T-helper 9 cell (primary cell): Measurements from ENCODE around the gene DIS3L2.

Experiments used
- DNase-seq: peaks from one replicate; pipeline ENCODE4 v3.0.0-alpha.2; 2020

DIS3L2 gene

DNA sequence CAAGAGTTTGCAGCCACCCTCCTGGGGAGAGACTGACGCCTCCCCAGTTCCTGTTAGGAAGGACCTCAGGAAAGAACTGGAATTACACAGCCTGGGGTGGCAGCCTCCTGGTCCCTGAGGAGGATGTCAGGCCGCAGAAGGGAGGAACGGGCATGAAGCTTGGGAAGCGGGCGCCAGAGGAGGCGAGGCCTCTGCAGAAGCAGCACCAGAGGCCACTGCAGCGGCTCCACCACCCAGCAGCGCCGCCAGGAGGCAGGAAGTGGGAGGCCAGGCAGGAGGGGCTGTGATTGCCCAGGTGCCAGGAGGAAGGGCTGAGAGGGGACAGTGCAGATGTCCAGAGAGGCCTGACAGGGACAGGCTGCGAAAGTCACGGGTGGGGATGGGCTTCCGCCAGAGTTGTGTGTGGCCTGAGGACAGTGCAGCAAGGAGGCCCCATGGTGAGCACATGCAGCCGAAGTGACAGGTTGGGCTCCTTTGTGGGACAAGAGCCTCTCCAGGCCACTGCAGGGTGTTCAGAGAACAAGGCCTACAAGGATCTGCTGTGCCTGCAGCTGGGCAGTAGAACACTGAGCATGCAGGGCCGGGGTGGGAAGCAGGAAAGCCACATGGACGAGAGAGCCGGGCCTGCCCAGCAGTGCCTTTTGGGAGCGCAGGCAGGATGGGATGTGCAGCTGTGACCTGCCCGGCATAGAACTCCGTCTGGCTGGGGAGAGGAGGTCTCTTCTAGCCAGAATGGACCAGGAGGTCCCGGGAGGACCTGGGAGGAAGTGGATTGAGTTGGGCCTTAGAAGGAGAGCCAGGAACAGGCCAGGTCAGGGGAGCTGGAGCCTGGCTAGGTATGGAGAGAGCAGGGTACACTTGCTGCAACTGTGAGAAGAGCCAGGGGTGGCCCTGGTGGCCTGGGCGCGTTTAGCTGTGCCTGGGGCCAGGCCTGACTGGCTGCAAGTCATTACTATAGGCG is 377.9 kb downstream of the DIS3L2 start:
- no peak for DNase-seq

DNA sequence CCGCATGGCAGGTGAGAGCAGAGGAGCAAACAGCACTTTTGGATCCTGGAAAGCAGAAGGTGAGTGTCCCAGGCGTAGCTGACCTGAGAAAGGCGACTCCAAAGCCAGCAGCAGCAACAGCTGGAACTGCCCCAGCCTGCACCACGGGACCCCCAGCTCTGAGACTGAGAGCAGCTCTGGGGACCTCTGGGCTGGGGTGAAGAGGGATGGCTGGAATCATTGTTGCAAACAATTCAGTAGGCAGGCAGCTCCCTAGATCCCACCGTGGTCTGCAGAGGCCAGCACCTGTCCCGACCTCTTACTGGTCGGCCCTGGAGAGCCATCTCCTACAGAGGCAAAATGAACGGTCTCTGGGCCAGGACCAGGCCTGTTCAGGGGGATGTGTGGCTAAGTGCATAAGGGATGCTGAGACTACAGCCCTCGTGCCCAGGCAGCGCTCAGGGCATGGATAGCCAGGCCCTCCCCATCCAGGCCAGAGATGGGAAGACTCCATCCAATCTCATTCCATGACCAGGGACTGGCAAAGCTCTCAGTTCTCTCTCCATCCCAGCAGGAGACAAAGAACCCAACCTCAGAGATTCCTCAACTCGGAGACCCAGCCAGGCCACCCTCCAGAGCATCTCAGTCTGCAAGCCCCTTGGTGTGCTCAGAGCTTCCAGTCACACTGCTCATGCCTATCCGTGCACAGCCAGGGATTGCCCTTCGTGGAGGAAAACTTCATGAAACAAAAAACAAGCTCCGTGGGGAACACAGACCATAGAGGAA is 378.8 kb downstream of the DIS3L2 start:
- DNase-seq = no peak

DNA sequence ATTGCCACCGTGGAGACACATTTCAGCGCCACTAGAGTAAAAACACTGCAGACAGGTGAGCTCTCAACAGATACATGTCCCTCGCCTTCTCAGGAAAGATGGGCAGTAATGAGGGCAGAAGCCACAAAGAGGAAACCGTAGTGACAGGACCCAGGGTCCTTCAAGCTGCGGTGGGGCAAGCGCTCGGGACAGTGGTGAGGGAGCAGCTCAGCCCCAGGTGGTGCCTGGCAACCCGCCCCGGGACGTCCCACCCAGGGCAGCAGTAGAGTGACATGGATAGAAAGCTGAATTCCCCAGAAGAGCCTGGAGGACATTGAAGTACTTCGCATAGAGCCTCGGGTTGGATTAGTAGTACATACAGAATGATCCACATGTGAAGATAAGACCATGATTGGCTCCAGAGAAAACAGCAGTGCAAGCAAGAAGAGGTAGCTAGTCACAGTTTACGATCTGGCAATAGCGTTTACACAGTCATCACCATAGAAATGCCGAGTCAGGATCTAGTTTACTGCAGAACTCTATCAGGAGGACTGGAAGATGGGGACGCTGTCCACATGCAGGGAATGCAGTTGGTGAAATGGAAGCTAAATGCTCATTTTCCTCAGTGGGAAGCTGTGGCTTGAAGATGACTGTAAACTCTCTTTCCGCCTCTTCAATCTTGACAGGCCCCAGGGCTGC is 379.7 kb downstream of the DIS3L2 start:
- DNase-seq = no peak

- no peak for DNase-seq
Measured at GRCh38 chr2:232341739-232342126, 380.2 kb downstream of the DIS3L2 start.

- no peak for DNase-seq
Measured at GRCh38 chr2:232342635-232343565, 381.4 kb downstream of the DIS3L2 start.

GRCh38 chr2:232343821-232344220 is 382.3 kb downstream of the DIS3L2 start:
- DNase-seq = no peak

- DNase-seq = no peak
Measured at GRCh38 chr2:232345251-232345650, 383.7 kb downstream of the DIS3L2 start.

- DNase-seq = no peak
Measured at GRCh38 chr2:232347369-232347768, 385.9 kb downstream of the DIS3L2 start.

- DNase-seq = no peak
Measured at GRCh38 chr2:232348936-232349335, 387.4 kb downstream of the DIS3L2 start.

DNA sequence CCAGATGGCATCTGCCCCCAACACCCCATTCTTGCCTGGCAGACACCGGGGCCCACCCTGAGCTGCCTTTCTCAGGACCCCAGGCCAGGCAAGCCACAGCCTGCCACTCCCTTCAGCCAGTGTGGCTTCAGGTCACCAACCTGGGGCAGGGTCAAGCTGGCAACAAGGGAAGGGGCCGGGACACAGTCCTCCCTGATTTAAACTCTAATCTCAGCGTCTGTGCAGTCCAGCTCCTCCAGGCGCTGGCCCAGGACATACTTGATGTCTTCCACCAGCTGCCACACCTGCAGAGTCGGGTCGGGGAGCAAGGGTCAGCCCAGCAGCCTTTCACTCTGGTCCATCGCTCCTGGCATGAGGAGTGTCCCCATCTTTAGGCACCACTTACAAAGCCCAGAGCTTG is 388.0 kb downstream of the DIS3L2 start:
- no peak for DNase-seq

DNA sequence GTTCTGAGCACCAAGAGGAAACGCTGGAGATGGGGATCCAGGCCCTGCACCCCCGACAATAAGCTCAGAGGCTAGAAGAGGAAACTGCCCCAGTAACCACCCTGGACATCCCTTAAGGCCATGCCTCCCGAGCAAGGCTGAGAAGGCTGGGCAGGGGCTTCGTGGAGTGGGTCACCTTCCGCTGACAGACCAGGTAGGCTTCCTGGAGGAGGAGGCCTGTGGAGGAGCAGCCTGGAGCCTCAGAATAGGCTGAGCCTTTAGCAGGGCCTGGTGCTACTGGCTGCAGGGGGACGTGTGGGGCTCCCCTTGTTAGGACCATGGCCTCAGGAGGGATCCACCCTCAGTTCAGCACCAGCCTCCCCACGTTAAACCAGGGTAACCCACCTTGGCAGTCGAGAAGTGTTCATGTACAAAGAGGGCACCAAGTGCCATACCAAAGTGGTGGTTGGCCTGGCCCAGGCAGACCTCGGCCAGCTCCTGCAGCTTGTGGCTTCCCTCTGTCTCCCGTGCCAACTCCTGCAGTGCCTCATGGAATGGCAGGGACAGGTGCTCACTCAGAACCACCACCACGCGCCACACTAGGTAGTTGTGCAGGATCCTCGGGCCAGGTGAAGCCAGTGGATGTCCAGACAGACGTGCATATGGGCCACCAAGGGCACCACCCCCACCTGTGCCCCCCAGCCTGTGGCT is 388.6 kb downstream of the DIS3L2 start:
- DNase-seq = no peak

- DNase-seq = no peak
Measured at GRCh38 chr2:232350804-232351685, 389.5 kb downstream of the DIS3L2 start.

DNA sequence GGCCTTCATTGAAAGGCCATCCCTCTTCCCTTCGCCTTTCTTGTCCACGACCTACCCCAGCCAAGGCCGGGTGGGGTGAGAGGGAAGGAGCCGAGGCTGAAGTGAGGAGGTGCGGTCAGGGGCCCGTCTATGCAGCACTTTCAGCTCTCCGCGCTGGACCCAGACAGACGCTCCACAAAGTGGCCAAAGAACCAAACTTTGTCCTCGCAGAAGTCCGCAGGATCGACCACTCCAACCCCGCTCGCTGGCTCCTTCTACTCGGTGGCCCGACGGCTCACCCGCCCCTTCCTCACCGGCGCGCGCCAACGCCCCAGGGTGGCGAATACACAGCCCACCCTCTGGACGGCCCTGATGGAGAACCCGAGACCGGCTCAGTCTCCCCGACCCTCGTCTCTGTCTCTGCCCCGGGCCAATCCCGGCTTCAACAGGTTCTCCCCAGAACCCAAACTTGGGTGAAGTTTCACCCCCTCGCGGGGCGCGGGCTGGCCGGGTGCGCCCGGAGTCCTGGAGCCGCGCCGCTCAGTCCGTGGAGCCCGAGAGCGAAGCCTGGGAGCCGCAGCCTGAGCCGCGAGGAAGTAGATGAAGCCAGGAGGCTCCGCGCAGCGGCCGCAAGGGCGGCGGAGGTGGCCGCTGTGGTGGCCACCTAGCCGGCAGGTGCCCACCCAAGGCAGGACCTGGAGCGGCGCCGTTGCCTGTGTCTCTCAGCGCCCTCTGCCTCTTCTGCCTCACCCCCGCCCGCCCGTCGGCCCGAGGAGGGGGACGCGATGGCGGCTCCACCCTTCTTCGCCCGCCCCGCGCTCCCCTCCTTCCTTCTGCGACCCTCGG is 390.4 kb downstream of the DIS3L2 start:
- DNase-seq = no peak

DNA sequence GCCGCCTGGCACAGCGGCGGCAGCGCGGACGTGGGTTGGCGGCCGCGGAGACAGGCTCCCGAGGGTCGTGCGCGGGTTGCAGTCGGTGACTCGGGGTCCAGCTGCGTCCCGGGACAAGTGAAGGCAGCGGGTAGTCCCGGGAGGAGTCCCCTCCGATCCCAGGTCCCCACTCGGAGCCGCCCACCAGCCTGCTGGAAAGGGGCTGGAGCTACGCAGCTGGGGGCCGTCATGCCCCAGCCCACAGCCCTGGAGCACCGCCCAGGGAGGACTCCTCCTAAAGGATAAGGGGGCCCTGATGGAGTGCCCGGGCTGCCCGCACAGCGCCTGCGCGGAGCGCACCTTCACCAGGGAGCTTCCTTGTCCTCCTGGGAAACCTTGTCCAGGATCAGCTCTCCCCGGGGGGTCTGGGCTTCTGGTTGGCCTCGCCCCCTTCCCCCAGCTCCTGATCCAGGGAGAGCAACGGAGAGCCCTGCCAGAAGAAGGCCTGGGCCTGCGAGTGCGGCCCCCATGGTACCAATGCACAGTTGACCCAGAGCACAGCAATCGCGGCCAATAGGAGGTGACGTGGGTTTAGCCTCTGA is 391.1 kb downstream of the DIS3L2 start:
- DNase-seq = no peak

GRCh38 chr2:232353096-232353495 is 391.6 kb downstream of the DIS3L2 start:
- no peak for DNase-seq

- DNase-seq = no peak
Measured at GRCh38 chr2:232353660-232354059, 392.1 kb downstream of the DIS3L2 start.

DNA sequence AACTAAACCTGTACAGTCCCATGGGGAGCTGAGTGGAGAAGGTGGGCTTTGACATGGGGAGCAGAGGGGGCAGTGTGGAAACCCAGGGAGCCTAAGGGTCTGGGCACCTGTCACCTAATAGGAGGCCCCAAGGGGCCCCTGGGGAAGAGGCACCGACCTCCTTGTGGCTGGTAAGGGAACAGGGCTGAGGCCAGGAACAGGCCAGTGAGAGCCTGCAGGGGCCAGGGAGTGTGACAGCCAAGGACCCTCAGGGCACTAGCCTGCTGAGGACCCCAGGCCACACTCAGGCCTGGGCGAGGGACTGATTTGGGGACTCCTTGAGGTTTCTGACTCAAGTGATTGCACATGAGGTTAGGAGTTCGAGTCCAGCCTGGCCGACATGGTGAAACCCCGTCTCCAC is 392.6 kb downstream of the DIS3L2 start:
- DNase-seq = no peak

GRCh38 chr2:232361646-232362045 is 400.1 kb downstream of the DIS3L2 start:
- DNase-seq = no peak
